K562 (cell line): ENCODE data around the gene TFB2M.

Experiments used
- EZH2 ChIP-seq: IDR thresholded peaks from 2 replicates; pipeline ENCODE4 v1.6.1; 2012; ENCODE audit warnings: low read depth, mild to moderate bottlenecking, inconsistent platforms, low read length, borderline replicate concordance
- SRSF7 ChIP-seq: fragments of 200-400 bp; formaldehyde crosslinking; optimal IDR thresholded peaks from 2 replicates; pipeline ENCODE3; 2017; ENCODE audit warnings: mild to moderate bottlenecking, low read depth, low read length
- TAF1 ChIP-seq: IDR thresholded peaks from 2 replicates; pipeline ENCODE4 v1.6.1; 2011; ENCODE audit warnings: mild to moderate bottlenecking, low read length, moderate library complexity; ENCODE audit not compliant: insufficient read depth, control insufficient read depth, severe bottlenecking; ENCODE audit errors: extremely low read depth
- ZNF140 ChIP-seq: fragments of 250-450 bp; sonication (Bioruptor Pico); IDR thresholded peaks from 2 replicates; pipeline ENCODE4 v1.8.0; 2021; ENCODE audit warnings: moderate library complexity, mild to moderate bottlenecking, inconsistent platforms
- TF ChIP-seq, protein P1 (sequence below), 2 experiments: fragments of 450-650 bp; formaldehyde crosslinking in 1 of 2; IDR thresholded peaks; 2 replicates each; pipeline versions ENCODE4 v1.4.0 to v1.6.1; 2014 to 2020; ENCODE audit warnings: mild to moderate bottlenecking in 2 of 2, borderline replicate concordance in 1 of 2, low read depth in 1 of 2
- TF ChIP-seq, protein P2 (sequence below): fragments of 250-450 bp; sonication (Bioruptor Pico); IDR thresholded peaks from 2 replicates; pipeline ENCODE4 v1.8.0; 2021; ENCODE audit warnings: borderline replicate concordance, mild to moderate bottlenecking, moderate library complexity; ENCODE audit not compliant: poor library complexity, severe bottlenecking
- TF ChIP-seq, protein P3 (sequence below), 3 experiments: IDR thresholded peaks in 2 of 3; conservative IDR thresholded peaks in 1 of 3; 2 replicates each; pipeline ENCODE4 v1.5.1; 2011 to 2012; ENCODE audit warnings: low read length in 3 of 3, mild to moderate bottlenecking in 3 of 3, control low read depth in 2 of 3, improper control_type of control experiment in 1 of 3, inconsistent platforms in 1 of 3, low read depth in 1 of 3, mixed read lengths in 1 of 3, moderate library complexity in 1 of 3; ENCODE audit not compliant: insufficient read depth in 2 of 3
- TF ChIP-seq, protein P4 (sequence below): sonication (generic); formaldehyde crosslinking; IDR thresholded peaks from 2 replicates; pipeline ENCODE4 v1.8.1; 2022; ENCODE audit warnings: missing genetic modification reagents
- TF ChIP-seq, protein P5 (sequence below): sonication (generic); formaldehyde crosslinking; IDR thresholded peaks from 2 replicates; pipeline ENCODE4 v1.9.0; 2022; ENCODE audit warnings: mild to moderate bottlenecking, missing genetic modification reagents

DNA sequence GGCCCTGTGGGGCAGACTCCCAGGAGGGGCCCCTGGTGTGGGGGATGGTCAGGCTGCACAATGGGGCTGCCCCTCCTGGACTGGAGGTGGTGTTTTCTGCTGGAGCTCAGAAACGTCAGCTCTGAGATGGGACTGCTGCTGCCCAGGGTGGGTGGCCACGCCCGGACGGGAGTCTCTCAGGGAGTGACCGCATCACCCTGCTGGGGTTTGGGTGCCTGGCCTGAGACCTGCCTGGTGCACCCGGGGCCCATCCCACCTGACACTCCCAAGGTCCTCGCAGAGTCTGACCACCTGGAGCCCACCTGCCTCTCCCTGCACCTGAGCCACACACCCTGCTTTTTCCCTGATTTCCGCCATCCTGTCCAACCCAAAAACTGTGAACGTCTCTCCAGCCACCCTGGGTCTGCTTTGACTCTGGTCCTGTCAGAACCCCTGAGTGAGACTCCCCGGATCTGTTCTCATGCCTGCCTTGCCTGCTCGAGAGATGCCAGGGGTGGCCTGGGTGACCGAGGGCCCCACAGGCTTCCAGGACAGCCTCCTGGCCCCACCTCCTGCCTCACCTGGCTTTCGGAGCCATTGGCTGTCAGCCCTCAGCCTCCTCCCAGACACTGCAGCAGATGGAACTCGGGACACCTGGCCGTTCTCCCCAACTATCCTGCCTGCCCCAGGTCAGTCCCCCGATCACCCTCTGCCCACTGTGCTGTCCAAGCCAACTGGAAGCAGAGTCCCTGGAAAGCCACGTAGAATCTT is 47.4 kb downstream of the TFB2M start:
- TF ChIP-seq, protein P1, sequence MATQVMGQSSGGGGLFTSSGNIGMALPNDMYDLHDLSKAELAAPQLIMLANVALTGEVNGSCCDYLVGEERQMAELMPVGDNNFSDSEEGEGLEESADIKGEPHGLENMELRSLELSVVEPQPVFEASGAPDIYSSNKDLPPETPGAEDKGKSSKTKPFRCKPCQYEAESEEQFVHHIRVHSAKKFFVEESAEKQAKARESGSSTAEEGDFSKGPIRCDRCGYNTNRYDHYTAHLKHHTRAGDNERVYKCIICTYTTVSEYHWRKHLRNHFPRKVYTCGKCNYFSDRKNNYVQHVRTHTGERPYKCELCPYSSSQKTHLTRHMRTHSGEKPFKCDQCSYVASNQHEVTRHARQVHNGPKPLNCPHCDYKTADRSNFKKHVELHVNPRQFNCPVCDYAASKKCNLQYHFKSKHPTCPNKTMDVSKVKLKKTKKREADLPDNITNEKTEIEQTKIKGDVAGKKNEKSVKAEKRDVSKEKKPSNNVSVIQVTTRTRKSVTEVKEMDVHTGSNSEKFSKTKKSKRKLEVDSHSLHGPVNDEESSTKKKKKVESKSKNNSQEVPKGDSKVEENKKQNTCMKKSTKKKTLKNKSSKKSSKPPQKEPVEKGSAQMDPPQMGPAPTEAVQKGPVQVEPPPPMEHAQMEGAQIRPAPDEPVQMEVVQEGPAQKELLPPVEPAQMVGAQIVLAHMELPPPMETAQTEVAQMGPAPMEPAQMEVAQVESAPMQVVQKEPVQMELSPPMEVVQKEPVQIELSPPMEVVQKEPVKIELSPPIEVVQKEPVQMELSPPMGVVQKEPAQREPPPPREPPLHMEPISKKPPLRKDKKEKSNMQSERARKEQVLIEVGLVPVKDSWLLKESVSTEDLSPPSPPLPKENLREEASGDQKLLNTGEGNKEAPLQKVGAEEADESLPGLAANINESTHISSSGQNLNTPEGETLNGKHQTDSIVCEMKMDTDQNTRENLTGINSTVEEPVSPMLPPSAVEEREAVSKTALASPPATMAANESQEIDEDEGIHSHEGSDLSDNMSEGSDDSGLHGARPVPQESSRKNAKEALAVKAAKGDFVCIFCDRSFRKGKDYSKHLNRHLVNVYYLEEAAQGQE (IDR thresholded peaks at IDR 0.05; ENCODE audit: borderline replicate concordance): no peak
- TF ChIP-seq, protein P1 (CRISPR knock-in tag; IDR thresholded peaks at IDR 0.05; ENCODE audit: low read depth): no peak
- TF ChIP-seq, protein P2, sequence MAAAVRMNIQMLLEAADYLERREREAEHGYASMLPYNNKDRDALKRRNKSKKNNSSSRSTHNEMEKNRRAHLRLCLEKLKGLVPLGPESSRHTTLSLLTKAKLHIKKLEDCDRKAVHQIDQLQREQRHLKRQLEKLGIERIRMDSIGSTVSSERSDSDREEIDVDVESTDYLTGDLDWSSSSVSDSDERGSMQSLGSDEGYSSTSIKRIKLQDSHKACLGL (CRISPR knock-in tag): no peak
- TF ChIP-seq, protein P3, sequence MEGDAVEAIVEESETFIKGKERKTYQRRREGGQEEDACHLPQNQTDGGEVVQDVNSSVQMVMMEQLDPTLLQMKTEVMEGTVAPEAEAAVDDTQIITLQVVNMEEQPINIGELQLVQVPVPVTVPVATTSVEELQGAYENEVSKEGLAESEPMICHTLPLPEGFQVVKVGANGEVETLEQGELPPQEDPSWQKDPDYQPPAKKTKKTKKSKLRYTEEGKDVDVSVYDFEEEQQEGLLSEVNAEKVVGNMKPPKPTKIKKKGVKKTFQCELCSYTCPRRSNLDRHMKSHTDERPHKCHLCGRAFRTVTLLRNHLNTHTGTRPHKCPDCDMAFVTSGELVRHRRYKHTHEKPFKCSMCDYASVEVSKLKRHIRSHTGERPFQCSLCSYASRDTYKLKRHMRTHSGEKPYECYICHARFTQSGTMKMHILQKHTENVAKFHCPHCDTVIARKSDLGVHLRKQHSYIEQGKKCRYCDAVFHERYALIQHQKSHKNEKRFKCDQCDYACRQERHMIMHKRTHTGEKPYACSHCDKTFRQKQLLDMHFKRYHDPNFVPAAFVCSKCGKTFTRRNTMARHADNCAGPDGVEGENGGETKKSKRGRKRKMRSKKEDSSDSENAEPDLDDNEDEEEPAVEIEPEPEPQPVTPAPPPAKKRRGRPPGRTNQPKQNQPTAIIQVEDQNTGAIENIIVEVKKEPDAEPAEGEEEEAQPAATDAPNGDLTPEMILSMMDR (IDR thresholded peaks at IDR 0.05 in 2 of 3, conservative IDR thresholded peaks at IDR 0.05 in 1 of 3; ENCODE audit: insufficient read depth in 2 of 3, low read depth in 1 of 3, low read length in 3 of 3): no peak
- TF ChIP-seq, protein P4, sequence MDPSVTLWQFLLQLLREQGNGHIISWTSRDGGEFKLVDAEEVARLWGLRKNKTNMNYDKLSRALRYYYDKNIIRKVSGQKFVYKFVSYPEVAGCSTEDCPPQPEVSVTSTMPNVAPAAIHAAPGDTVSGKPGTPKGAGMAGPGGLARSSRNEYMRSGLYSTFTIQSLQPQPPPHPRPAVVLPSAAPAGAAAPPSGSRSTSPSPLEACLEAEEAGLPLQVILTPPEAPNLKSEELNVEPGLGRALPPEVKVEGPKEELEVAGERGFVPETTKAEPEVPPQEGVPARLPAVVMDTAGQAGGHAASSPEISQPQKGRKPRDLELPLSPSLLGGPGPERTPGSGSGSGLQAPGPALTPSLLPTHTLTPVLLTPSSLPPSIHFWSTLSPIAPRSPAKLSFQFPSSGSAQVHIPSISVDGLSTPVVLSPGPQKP: no peak
- TF ChIP-seq, protein P5, sequence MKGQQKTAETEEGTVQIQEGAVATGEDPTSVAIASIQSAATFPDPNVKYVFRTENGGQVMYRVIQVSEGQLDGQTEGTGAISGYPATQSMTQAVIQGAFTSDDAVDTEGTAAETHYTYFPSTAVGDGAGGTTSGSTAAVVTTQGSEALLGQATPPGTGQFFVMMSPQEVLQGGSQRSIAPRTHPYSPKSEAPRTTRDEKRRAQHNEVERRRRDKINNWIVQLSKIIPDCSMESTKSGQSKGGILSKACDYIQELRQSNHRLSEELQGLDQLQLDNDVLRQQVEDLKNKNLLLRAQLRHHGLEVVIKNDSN (CRISPR knock-in tag): no peak
- TF ChIP-seq TAF1 (no peak), SRSF7 (no peak), ZNF140 (no peak), EZH2 (no peak)
